HG02798 (cell line): Measurements from ENCODE around the gene ZMIZ1.
"Not testable (repeated sequence)": the region's sequence is repeated elsewhere in the genome, so short reads cannot be mapped to it uniquely, and the experiment has no call there.

Experiments used
- ATAC-seq: cut with Tn5 transposase; IDR thresholded peaks from one replicate; pipeline ENCODE4 v1.9.1; 2021; ENCODE audit warnings: mild to moderate bottlenecking; ENCODE audit not compliant: unreplicated experiment, poor library complexity

Gene ZMIZ1

DNA sequence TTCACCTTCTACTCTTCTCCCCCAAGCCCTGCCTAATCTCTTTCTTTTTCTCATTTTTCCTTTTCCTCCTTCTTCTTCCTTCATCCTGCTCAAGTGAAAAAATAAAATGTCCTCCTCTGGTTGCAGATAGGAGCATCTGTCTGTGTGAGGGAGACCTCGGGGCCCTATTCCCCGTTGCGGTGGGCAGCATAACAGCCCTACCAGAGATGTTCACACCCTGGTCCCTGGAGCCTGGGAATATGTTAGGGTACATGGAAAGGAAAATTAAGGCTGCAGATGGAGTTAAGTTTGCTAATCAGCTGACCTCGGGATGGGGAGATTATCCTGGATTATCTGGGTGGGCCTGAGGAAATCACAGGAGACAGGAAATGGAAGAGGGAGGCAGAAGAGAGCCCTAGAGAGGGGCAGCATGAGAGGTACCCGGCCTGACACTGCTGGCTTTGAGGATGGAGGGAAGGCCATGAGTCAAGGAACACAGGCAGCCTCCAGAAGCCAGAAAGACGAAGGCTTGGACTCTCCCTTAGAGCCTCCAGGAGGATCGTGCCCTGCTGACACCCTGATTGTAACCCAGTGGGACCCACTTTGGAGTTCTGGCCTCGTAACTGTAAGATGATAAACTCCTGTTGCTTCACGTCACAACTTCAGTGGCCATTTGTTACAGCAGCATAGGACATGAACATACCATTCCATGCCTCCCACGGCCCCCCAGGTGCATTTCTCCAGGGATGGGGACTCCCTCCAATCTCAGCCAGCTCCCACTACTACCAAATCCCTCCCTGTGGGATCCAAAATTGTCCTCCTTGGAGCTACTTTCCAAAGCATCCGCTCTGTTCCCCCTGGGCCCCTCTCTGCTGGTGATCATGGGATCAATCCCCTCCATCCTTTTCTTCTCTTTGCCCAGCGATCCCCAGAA, 39.0 kb upstream of the ZMIZ1 start:
- no peak for ATAC-seq

DNA sequence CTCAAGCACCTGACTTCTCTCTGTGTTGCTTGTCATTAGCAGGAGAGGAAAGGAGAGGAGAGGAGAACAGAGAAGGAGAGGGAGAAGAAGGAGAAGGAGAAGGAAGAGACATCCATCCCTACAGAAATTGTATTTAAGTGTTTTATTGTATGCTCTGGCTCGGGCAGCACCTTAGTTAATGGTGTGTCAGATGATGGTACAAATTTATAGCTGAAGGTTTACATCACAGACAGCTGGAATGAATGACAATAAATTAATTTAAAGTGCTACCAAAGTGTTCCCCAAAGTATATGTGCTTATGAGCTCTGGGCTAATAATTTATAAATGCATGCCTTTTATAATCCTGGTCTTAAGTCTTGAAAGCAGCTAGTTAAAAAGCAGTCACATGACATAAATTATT, 38.1 kb upstream of the ZMIZ1 start:
- ATAC-seq = no peak

DNA sequence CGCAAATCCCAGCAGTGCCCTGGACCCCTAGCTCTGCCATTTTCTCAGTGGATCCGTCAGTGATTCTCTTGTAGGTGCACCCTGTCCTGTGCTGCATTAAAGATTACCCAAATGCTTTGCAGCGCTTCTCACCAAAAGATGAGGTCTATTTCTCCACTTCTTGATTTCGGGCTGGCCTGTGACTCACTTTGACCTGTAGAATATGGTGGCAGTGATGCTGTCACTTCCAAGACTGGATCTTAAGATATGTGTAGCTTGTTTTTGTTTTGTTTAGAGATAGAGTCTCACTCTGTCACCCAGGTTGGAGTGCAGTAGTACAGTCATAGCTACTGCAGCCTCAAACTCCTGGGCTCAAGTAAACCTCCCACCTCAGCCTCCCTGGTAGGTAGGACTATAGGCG, 37.0 kb upstream of the ZMIZ1 start:
- ATAC-seq = no peak

DNA sequence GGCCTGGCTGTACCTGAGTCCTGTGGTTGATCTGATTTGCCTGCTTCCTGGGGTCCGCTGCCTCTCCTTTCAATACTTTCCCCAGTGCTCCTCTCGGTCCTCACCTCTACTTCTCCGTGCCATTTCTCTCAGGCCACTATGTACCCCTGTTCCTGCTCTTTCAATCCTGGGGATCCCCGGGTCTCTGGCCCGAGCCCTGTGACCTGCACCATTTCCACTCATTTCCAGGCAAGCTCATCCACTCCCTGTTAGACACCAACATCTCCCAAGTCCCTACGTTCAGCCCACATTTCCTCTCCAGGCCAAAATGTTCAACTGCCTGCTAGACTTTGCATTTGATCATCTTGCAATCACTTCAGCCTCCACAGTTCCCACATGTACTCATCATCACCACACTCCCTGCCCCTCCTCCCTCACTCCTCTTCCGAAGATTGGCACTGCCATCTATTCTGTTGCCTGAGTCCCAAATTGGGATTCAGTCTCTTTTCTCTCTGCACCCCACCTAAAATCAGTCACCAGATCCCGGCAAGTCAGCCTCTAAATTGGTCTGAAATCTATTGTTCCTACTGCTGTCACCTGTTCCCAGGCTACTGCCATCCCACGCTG, 34.4 kb upstream of the ZMIZ1 start:
- ATAC-seq = no peak

DNA sequence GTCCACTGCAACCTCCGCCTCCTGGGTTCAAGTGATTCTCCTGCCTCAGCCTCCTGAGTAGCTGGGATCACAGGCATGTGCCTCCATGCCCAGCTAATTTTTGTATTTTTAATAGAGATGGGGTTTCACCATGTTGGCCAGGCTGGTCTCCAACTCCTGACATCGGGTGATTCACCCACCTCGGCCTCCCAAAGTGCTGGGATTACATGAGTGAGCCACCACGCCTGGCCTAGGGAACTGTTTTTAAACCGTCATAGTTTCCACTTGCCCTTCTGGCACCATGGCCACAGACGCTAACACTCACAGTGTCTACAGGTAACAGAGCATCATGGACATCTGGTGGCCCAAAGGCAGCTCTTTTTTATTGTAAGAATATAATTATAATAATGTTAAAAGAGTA, 32.4 kb upstream of the ZMIZ1 start:
- ATAC-seq = not testable (repeated sequence)

DNA sequence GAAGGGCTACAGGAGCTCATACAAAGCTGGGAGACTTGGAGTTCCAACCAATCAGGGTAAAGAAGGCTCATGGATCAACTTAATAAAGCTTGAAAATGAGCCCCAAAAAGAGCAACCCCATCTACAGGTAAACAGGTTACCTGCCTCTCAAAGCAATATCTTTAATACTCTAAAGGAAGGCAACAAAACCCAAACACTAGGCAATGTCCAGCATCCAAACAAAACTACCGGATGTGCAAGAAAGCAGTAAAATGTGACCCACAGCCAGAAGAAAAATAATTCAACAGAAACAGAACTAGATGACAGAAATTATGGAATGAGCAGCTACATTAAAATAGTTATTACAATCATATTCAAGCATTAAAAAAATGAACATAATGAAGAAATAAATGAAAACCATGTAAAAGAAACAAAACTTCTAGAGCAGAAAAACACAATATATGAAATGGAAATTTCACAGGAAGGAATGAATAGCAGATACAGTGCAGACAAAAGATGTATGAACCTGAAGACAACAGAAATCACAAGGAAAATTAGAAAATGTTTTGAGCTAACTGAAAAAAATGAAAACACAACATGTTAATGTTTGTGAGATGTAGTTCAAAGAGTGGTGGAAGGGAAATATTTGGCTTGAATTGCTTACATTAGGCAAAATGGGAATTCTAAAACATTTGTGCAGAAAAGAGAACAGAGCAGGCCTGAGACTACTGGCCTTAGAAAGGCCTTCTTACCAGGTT, 30.5 kb upstream of the ZMIZ1 start:
- ATAC-seq = no peak

DNA sequence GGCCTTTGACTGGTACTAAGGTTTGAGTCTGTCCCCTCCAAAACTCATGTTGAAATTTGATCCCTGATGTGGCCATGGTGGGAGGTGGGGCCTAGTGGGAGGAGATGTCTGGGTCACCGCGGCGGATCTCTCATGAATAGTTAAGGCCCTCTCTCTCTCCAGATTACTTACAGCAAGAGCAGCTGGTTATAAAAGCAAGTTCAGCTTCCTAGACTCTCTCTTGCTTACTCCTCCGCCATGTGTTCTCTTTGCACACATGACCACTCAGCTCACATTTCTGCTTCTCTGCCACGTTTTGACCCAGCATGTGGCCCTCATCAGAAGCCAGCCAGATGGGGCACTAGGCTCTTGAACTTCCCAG, 29.9 kb upstream of the ZMIZ1 start:
- ATAC-seq = no peak

DNA sequence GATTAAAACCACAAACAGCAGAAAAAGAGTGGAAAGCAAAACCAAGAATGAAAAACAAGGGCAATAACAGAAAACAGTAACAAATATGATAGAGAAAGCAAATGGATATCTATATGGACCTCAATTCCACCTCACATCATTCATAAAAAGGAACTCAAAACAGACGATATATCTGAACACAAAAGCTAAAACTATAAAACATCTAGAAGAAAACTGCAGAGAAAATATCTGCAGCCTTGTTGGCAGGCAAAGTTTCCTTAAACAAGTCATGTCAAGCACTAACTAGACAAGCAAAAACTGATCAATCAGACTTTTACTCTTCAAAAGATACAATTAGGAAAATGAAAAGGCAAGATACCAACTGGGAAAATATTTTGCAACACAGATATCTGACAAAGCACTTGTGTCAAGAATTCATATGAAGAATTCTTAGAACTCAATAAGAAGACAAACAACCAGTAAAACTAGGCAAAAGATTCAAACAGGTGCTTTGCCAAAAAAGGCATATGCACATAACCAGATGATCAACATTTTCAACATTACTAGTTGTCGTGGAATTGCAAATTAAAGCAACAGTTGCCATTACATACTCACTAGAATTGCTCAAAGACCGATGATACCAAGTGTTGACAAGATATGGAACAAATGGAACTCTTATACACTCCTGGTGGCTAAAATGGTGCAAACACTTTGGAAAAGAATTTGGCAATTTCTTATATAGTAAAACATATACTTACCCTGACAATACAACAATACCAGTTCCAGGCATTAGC, 25.9 kb upstream of the ZMIZ1 start:
- no peak for ATAC-seq

DNA sequence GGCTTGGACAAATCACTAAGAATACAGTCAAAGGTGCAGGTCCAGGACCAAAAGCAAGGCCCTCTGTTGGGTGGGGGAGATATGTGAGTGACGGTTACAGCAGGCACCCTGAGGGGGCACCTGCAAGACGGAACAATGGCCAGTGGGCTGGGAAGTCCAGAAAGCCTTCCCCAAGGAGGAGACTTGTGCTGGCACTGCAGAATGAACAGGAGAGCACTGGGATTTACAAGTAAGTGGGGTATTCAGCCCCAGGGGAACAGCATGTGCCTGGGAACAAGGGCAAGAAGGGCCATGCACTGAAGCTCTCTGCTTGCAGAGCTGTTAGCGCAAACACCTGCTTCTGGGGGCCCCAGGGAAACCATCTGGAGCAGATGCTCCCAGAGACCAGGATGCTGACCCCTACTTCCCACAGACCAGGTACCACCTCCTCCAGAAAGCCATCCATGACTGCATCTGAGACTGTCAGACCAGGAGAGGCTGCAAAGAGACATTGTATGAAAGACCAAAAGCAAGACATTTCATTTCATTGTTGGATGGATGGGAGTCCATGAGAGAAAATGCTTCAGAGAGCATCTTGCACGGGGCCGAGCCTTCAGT, 24.6 kb upstream of the ZMIZ1 start:
- ATAC-seq = no peak

DNA sequence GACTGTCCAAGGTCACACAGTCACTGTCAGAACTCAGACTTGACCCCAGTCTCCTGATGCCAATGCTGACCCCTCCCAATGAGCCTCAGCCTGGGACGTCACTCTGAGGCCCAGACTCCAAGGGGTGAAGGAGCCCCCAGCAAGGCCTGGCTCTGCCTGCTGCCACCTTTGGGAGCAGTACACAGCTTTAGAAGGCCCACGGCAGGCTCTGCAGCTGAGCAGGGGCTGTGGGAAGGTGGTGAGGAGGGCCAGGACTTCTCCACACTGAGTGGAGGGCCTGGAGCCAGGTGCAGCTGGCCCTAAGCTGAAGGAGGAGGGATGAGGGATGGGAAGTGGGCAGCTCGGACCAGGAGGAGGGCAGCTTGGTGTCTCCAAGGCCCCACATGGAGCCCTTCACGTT, 23.9 kb upstream of the ZMIZ1 start:
- ATAC-seq = no peak

DNA sequence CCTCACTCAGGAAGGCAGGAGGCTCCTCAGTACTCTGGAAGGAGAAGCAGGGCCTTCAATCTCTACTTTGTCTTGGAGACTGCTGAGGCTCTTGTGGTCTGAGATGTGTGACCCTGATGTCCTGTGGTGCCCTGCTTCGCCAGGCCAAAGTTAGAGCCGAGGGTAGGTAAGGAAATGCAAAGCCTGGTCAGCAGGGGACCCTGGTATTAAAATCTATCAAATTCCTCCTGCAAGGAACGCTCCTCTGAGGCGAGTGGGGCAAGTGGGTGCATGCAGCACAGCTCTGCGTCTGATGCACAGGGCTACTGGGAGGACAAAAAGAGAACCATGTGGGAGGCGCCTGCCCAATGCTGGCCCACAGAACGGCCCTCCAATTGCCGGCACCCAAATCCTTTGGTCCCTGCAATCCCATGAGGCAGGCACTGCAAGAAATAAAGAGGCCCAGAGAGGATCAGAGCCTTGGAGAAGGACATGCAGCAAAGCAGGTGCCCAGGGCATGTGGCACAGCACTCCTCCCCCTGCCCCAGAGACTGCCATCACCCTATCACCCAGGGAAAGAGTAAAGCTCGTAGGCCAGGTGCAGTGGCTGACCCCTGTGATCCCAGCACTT, 23.1 kb upstream of the ZMIZ1 start:
- ATAC-seq = no peak

DNA sequence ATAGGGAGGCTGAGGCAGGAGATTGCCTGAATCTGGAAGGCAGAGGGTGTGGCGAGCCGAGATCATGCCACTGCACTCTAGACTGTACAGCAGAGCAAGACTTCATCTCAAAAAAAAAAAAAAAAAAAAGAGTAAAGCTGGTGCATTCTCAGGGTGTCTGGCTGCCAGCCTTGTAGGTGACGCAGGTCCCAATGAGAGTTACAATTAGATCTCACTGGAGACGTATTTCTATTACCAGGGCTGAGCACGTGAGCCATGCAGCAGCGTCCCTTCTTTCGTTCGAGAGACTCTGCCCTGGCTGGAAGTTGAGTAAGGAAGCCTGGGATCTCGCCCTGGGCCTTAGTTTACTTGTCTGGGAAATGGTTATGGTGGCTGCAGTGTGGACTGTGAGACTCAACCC, 22.4 kb upstream of the ZMIZ1 start:
- ATAC-seq = no peak

DNA sequence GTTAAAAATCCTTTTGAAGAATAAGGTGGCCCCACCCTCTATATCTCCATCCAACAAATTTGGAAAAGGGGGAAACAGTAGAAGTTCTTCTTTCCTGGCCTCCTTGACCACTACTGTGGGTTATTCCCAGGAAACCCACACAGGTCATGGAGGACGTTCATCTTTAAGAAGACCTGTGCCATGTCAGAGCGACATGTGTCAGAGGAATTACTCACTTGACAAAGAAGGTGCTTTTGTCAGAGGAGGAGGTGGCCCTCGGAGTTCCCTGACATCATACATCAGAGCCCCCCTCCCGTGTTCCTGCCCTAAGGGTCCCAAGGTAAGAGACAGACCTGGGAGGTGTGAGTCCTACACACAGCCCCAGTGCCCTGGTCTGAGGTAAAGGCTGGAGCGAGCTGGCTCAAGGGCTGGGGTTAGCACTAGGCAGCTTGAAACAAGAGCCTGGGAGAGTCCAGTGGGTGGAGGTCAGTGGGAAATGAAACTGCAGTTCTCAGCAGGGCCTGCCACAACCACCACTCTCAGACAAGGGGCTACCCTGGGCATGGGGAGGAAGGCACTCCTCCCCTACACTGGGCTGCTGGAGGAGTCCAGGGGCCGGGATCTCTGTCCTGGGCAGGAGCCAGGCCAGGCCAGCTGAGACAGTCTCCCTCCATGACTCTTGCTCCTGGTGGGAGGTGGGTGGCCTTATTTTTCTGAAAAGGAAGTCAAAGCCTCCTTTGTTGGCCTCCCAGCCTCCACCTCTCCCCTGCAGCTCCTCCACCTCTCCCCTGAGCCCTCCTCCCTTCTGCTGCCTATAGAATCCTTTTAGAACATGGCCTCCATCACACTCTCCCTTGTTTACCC, 21.8 kb upstream of the ZMIZ1 start:
- ATAC-seq = no peak

DNA sequence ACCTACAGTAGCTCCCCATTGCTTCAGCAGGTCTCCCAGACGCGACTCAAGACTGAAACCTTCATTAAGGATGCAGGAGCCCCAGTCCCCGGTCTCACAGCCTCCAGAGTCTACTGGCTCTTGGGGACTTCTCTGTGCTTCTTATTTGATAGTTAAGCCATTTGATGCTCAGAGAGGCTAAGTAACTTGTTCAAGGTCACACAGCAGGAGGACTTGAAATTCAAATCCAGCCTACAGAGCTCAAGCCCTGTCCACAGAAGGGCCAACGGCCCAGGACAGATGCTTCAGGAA, 21.2 kb upstream of the ZMIZ1 start:
- ATAC-seq = no peak

DNA sequence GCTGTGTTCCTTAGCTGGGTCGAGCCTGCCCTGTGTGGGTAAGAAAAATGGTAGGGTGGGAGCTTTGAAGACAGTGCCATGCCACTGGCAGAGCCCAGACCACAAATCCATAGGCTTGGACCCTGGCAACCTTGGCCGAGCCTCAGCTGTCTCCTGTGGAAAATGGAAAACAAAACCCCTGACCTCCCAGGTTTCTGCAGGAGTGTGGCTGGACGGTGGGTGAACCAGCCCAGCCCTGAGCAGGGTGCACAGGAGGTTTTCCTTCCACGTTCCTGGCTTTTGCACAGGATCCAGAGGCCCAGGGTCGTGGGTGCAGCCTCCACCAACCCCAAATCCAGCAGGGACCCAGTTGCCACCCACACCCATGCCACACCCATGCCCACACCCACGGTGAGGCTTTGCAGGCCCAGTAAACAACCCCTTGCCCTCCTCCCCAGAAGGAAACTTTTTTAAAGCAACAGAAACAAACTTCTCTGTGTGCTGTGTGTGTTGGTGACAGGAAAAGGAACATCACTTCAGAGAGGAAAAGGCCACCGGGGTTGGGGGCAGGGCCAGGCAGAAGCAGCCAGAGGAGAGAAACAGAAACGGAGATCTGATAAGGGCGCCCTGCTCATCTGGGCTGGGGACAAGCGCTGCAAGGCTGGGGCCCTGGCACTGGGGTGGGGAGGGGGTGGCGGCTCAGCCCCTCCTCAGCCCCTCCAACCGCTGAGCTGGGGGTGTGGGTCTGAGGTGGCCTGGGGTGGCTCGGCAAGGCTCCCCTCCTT, 20.7 kb upstream of the ZMIZ1 start:
- ATAC-seq = no peak

DNA sequence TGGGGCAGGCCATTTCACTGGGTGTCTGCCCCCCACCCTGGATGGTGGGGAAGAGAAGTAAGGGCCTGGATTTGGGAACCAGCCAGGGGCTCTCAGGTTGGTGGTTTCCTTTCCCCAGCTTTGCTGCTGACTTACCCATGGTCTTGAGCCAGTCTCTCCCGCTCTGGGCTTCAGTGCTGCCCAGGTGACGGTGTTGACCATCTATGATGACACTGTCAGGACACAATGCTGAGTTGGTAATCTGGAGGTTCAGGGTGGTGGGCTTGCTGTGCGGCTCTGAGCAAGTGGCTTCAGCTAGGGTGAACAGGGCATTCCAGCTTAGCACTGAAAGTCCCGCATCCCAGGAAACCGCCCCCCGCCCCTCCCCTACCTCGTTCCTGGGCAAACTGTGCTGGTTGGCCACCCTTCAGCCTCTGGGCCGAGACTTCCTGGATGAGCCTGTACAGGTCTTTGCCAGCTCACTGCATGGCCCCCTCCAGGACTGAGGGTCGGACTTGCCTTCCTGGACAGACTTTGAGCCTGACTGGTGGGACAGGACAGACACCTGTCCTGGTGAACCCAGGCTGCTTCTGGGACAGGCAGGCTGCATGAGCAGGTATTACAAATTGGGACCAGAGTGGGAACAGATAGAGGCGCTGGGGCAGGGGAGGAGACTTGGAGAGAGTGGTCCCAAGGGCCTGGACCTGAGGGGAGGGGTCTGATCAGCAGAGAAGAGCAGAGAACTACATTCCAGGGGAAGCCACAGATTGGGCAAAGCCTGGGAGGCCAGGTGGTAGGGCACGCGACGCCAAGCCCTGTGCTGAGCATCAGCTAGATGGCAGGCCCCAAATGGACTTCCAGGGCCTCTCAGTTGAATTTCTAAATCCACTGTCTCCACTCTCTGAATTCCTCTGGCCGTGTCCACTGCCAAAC, 19.9 kb upstream of the ZMIZ1 start:
- no peak for ATAC-seq
